GM12878 (cell line): Measurements from ENCODE around the gene SPATA3. TPM values are rescaled to one million over a fixed set of nuclear protein-coding genes. Genes with fewer than 3 reads are reported as not detected.
A peak's percentile ranks its signal among the peaks of the same experiment; 100 is the strongest.

Experiments used
- ATAC-seq: fragments of 200-7000 bp; cut with Tn5 transposase; 3 replicates; pipeline ENCODE4 v1.9.1; 2020; ENCODE audit warnings: mild to moderate bottlenecking, moderate library complexity
- BruUV-seq: library from RNA; stranded (reverse); fragments of 400-500 nt; replicated peaks from 2 replicates; lab custom pipeline; 2021; lab: Mats Ljungman, UMichigan
- CTCF ChIA-PET: fragments of 300-600 bp; sonication (Branson Sonifier 250); formaldehyde crosslinking; extraction: SDS; loops from one replicate; lab custom pipeline; 2021; ENCODE audit warnings: inconsistent platforms; lab: Yijun Ruan, JAX
- POLR2A ChIA-PET: fragments of 350-600 bp; formaldehyde crosslinking; extraction: SDS; loops from one replicate; lab custom pipeline; 2021; ENCODE audit warnings: inconsistent platforms; lab: Charles Lee
- RAD21 ChIA-PET: fragments of 300-600 bp; sonication (Branson Sonifier 250); formaldehyde crosslinking; loops from one replicate; lab custom pipeline; 2023; ENCODE audit warnings: antibody characterized with exemption; ENCODE audit not compliant: unreplicated experiment; lab: Charles Lee
- SMC1A ChIA-PET: fragments of 300-600 bp; sonication (Branson Sonifier 250); formaldehyde crosslinking; loops from one replicate; lab custom pipeline; 2023; ENCODE audit not compliant: unreplicated experiment, uncharacterized antibody; lab: Charles Lee
- DNase-seq: peaks from one replicate; pipeline ENCODE4 v3.0.0-alpha.2; 2011; ENCODE audit warnings: low read depth, low spot score
- FAIRE-seq: peaks from 3 replicates; lab custom pipeline; 2011; peaks lifted over from hg19 to GRCh38; lab: Jason Lieb, UNC
- H2AFZ ChIP-seq: 2 replicates; pipeline ENCODE4 v1.6.0; 2011; ENCODE audit warnings: low read depth, low read length, control low read depth; ENCODE audit not compliant: control insufficient read depth
- H3K27ac ChIP-seq: 2 replicates; pipeline ENCODE4 v1.5.1; 2011; ENCODE audit warnings: control low read depth; ENCODE audit not compliant: control insufficient read depth, insufficient read depth
- H3K27me3 ChIP-seq, 2 experiments: replicated peaks in 1 of 2; 2 replicates each; pipeline versions ENCODE4 v1.6.0 to v1.6.1; 2011; ENCODE audit warnings: low read length in 1 of 2; ENCODE audit not compliant: control insufficient read depth in 2 of 2, insufficient read depth in 2 of 2
- H3K36me3 ChIP-seq, 2 experiments: 2 replicates each; pipeline ENCODE4 v1.5.1; 2011; ENCODE audit warnings: low read length in 1 of 2; ENCODE audit not compliant: control insufficient read depth in 2 of 2, insufficient read depth in 2 of 2
- H3K4me1 ChIP-seq: 2 replicates; pipeline ENCODE4 v1.6.1; 2011; ENCODE audit warnings: mild to moderate bottlenecking, low read length, moderate library complexity, mixed read lengths; ENCODE audit not compliant: control insufficient read depth, insufficient read depth
- H3K4me2 ChIP-seq: 2 replicates; pipeline ENCODE4 v1.6.0; 2011; ENCODE audit warnings: control low read depth; ENCODE audit not compliant: control insufficient read depth, insufficient read depth
- H3K4me3 ChIP-seq: fragments of 200-600 bp; sonication (generic); 2 replicates; pipeline ENCODE4 v1.5.1; 2016
- H3K79me2 ChIP-seq: 2 replicates; pipeline ENCODE4 v1.6.0; 2011; ENCODE audit warnings: low read length; ENCODE audit not compliant: control insufficient read depth, insufficient read depth
- H3K9ac ChIP-seq: 2 replicates; pipeline ENCODE4 v1.8.0; 2011; ENCODE audit warnings: low read length, control low read depth, mixed read lengths; ENCODE audit not compliant: control insufficient read depth, insufficient read depth
- H3K9me3 ChIP-seq: replicated peaks from 3 replicates; pipeline ENCODE4 v1.5.1; 2011; ENCODE audit warnings: mild to moderate bottlenecking, low read length; ENCODE audit not compliant: control insufficient read depth, insufficient read depth
- H4K20me1 ChIP-seq: 2 replicates; pipeline ENCODE4 v1.6.0; 2011; ENCODE audit not compliant: control insufficient read depth, insufficient read depth
- BACH1 ChIP-seq: fragments of 450-650 bp; IDR thresholded peaks from 2 replicates; pipeline ENCODE4 v1.6.1; 2017; ENCODE audit warnings: mild to moderate bottlenecking, borderline replicate concordance
- CBFB ChIP-seq: IDR thresholded peaks from 2 replicates; pipeline ENCODE4 v1.6.1; 2016; ENCODE audit warnings: antibody characterized with exemption, low read depth
- EGR1 ChIP-seq, 2 experiments: IDR thresholded peaks; 1 replicate in 1 of 2; 2 replicates in 1 of 2; pipeline ENCODE4 v1.6.1; 2011 to 2012; ENCODE audit warnings: low read depth in 2 of 2, low read length in 2 of 2, borderline replicate concordance in 1 of 2, mild to moderate bottlenecking in 1 of 2, moderate library complexity in 1 of 2
- GATAD2B ChIP-seq: fragments of 450-650 bp; conservative IDR thresholded peaks from 2 replicates; pipeline ENCODE4 v1.6.1; 2017; ENCODE audit warnings: low read depth, mild to moderate bottlenecking, moderate library complexity
- HDGF ChIP-seq: fragments of 450-650 bp; IDR thresholded peaks from 2 replicates; pipeline ENCODE4 v1.6.1; 2016; ENCODE audit warnings: antibody characterized with exemption
- IKZF2 ChIP-seq, 2 experiments: fragments of 450-650 bp; IDR thresholded peaks; 2 replicates each; pipeline ENCODE4 v1.6.1; 2017; ENCODE audit warnings: mild to moderate bottlenecking in 2 of 2, moderate library complexity in 2 of 2
- JUNB ChIP-seq: IDR thresholded peaks from 2 replicates; pipeline ENCODE4 v1.6.1; 2016; ENCODE audit warnings: antibody characterized with exemption, mild to moderate bottlenecking
- KDM1A ChIP-seq: fragments of 200-600 bp; sonication (generic); IDR thresholded peaks from 2 replicates; pipeline ENCODE4 v1.6.1; 2016; ENCODE audit warnings: borderline replicate concordance
- MEF2A ChIP-seq: IDR thresholded peaks from 2 replicates; pipeline ENCODE4 v1.6.1; 2011; ENCODE audit warnings: low read depth, mild to moderate bottlenecking, low read length, moderate library complexity; ENCODE audit not compliant: insufficient read depth
- NR2C2 ChIP-seq: IDR thresholded peaks from 2 replicates; pipeline ENCODE4 v1.6.1; 2011; ENCODE audit warnings: borderline replicate concordance, low read depth; ENCODE audit not compliant: control insufficient read depth, insufficient read length
- POLR2AphosphoS5 ChIP-seq: IDR thresholded peaks from 2 replicates; pipeline ENCODE4 v1.6.1; 2011; ENCODE audit warnings: mild to moderate bottlenecking, low read length, inconsistent platforms
- RAD21 ChIP-seq: IDR thresholded peaks from 2 replicates; pipeline ENCODE4 v1.6.1; 2011; ENCODE audit warnings: mild to moderate bottlenecking, low read depth, low read length, moderate library complexity; ENCODE audit not compliant: insufficient read depth
- RAD51 ChIP-seq: fragments of 450-650 bp; IDR thresholded peaks from 2 replicates; pipeline ENCODE4 v1.6.1; 2016; ENCODE audit warnings: moderate library complexity, mild to moderate bottlenecking, inconsistent platforms
- TAF1 ChIP-seq: IDR thresholded peaks from 2 replicates; pipeline ENCODE4 v1.6.1; 2011; ENCODE audit warnings: mild to moderate bottlenecking, low read depth, low read length, borderline replicate concordance
- ZBTB4 ChIP-seq: fragments of 450-650 bp; formaldehyde crosslinking; IDR thresholded peaks from 2 replicates; pipeline ENCODE4 v1.4.0; 2022; ENCODE audit warnings: mild to moderate bottlenecking, moderate library complexity
- ZNF217 ChIP-seq: fragments of 450-650 bp; IDR thresholded peaks from 2 replicates; pipeline ENCODE4 v1.6.1; 2017; ENCODE audit warnings: antibody characterized with exemption, mild to moderate bottlenecking
- ZNF384 ChIP-seq: IDR thresholded peaks from 2 replicates; pipeline ENCODE4 v1.6.1; 2012; ENCODE audit warnings: low read depth, mild to moderate bottlenecking, low read length, improper control_type of control experiment, borderline replicate concordance
- WGBS: methylation state at CpG from one replicate; pipeline ENCODE4 v1.1.6; 2016; ENCODE audit warnings: low lambda C conversion rate; ENCODE audit not compliant: insufficient replicate concordance, insufficient coverage; ENCODE audit errors: missing lambda C conversion rate; 5-methylcytosine and 5-hydroxymethylcytosine counted together
- in situ Hi-C: fragments of 300-500 bp; cut with MboI; formaldehyde crosslinking; loops from 9 replicates; pipeline ENCODE4 v1.14.3; 2018; ENCODE audit warnings: mixed read lengths
- intact Hi-C: fragments of 100-400 bp; cut with micrococcal nuclease; formaldehyde crosslinking; loops from one replicate; pipeline ENCODE4 v1.14.2; 2022; ENCODE audit not compliant: unreplicated experiment
- polyA plus RNA-seq, 11 experiments: library from polyadenylated mRNA; depleted of rRNA in 4 of 11; unstranded in 6 of 11; stranded (reverse) in 5 of 11; fragments of >200 nt; fragmentation: Nextera tagmentation in 4 of 11; fragmentation: Illumina TruSeq in 1 of 11; extraction: Ambion mirVana in 4 of 11; extraction: Trizol in 1 of 11; gene quantifications; 1 replicate in 1 of 11; 2 replicates in 10 of 11; pipeline versions ENCODE4 v1.2.1 to v1.2.3, GENCODE V29; 2011 to 2016; ENCODE audit warnings: inconsistent platforms in 2 of 11, missing spikeins in 2 of 11, low read depth in 1 of 11
- total RNA-seq, 4 experiments: library from RNA; depleted of rRNA in 3 of 4; stranded (reverse); fragments of >200 nt in 3 of 4; fragmentation: Illumina TruSeq in 1 of 4; extraction: Trizol in 1 of 4; gene quantifications; 2 replicates each; pipeline versions ENCODE4 v1.2.1 to v1.2.3, GENCODE V29; 2013 to 2021
- TF ChIP-seq, protein P1 (sequence below): fragments of 450-650 bp; IDR thresholded peaks from 2 replicates; pipeline ENCODE4 v1.6.1; 2016; ENCODE audit warnings: mild to moderate bottlenecking

The SPATA3 gene
- total and polyA plus RNA-seq, 10 of the 15 experiments (the other 5 are each of a cell fraction or from before 2014, with no cell fraction given): not detected

DNA sequence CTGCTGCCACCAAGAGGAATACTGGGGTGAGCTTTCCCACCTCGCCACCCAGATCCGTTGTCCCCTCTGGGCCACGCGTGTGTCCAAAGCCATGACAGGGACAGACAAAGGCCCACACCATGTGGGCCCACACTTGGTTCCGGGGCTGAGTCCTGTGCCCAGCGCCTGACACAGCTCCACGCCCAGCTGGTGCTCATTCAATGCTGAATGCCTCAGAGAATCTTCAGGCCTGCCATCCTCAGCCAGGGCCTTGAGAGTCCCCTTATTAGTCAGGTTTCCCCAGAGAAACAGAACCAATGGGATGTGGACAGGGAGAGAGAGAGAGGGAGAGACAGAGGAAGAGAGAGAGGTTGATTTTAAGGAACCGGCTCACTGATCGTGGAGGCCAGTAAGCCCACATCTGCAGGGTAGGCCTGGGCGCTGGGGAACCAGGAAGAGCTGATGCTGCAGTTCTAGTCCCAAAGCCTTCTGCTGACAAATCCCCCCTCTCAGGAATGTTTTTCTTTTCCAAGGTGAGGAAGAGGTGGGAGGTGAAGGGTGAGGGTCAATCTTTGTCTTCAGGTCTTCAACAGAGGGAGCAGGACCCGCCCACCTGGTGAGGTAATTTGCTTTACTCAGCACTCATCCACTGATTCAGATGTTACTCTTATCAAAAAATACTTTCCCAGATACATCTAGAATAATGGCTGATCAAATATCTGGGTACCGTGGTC is 10.2 kb upstream of the SPATA3 start:
- FAIRE-seq: peak; percentile 18
- CTCF ChIA-PET: interaction anchor here (0.8 to 10.9 kb wide), 23 partner anchors 11 to 161 kb away, joined by 3 to 372 read pairs (median 9); partner anchors contain the start of genes GPR55 and ITM2C
- TF ChIP-seq KDM1A (no peak), BACH1 (peak; percentile 47; the same call in 1 of the 2 replicates), HDGF (peak; percentile 82), ZNF384 (no peak), POLR2AphosphoS5 (peak; percentile 85), TAF1 (peak; percentile 50), JUNB (peak; percentile 15; the same call in 1 of the 2 replicates), IKZF2 (IDR thresholded peaks at IDR 0.05) (peak; percentile 65 to 75), EGR1 (IDR thresholded peaks at IDR 0.05; ENCODE audit: borderline replicate concordance in 1 of 2, low read depth in 2 of 2, low read length in 2 of 2) (0 out of 3 replicates have a peak, but pooled peaks of 1 of the 2 experiments have one; percentile 4), ZBTB4 (CRISPR knock-in tag) (0 out of 2 replicates have a peak, but pooled peaks have one; percentile 25), RAD21 (peak; percentile 34; the same call in 1 of the 2 replicates), GATAD2B (peak; percentile 36; the same call in 1 of the 2 replicates), NR2C2 (no peak), RAD51 (no peak), ZNF217 (no peak), CBFB (peak; percentile 50; the same call in 1 of the 2 replicates), MEF2A (0 out of 2 replicates have a peak, but pooled peaks have one; percentile 30)
- TF ChIP-seq, protein P1, sequence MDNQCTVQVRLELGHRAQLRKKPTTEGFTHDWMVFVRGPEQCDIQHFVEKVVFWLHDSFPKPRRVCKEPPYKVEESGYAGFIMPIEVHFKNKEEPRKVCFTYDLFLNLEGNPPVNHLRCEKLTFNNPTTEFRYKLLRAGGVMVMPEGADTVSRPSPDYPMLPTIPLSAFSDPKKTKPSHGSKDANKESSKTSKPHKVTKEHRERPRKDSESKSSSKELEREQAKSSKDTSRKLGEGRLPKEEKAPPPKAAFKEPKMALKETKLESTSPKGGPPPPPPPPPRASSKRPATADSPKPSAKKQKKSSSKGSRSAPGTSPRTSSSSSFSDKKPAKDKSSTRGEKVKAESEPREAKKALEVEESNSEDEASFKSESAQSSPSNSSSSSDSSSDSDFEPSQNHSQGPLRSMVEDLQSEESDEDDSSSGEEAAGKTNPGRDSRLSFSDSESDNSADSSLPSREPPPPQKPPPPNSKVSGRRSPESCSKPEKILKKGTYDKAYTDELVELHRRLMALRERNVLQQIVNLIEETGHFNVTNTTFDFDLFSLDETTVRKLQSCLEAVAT: peak; percentile 30; the same call in 1 of the 2 replicates

More for the DNA sequence above, 10.2 kb upstream of the SPATA3 start:
- 16% methylated on average over 12 of the region's 12 CpGs for WGBS
- Histone ChIP-seq H4K20me1 (no peaks in the 10 kb centered on the region), H2AFZ (peak overlapping the region; percentile 63), H3K79me2 (peaks cover 45% of the 10 kb centered on the region), H3K9ac (peak overlapping the region; percentile 89), H3K9me3 (no peaks in the 10 kb centered on the region; the same call in 2 of the 3 replicates), H3K36me3 (no peaks in the 10 kb centered on the region), H3K27ac (peak overlapping the region; percentile 100), H3K4me2 (peak overlapping the region; percentile 99), H3K27me3 (no peaks in the 10 kb centered on the region), H3K4me1 (peaks cover 59% of the 10 kb centered on the region), H3K4me3 (peak overlapping the region; percentile 89)
- ChIA-PET RAD21 (interaction anchor here (0.8 to 10.9 kb wide), 17 partner anchors 11 to 161 kb away, joined by 3 to 400 read pairs (median 15); partner anchors contain the start of genes GPR55 and ITM2C), SMC1A (interaction anchor here (0.6 to 10.0 kb wide), 18 partner anchors 14 to 162 kb away, joined by 3 to 411 read pairs (median 10); partner anchors contain the start of gene GPR55), POLR2A (interaction anchor here (1.0 to 8.4 kb wide), 8 partner anchors 12 to 83 kb away, joined by 3 to 144 read pairs (median 14); partner anchors contain the start of gene GPR55)
- in situ Hi-C loops (loop anchor here (5.0 to 10.0 kb wide), 4 partner anchors 43 to 153 kb away; partner anchors contain the start of gene GPR55), intact Hi-C loops (loop anchor here (1.0 to 5.0 kb wide), 2 partner anchors 11 to 67 kb away; no protein-coding TSS in a partner anchor)
- BruUV-seq: TSS peak; percentile 80
- ATAC-seq: peak; percentile 32
- DNase-seq: no peak
